Ishikawa (cell line): ENCODE measurements around the gene CDH23.

Source experiments
- CEBPB ChIP-seq: IDR thresholded peaks from 2 replicates; pipeline ENCODE4 v1.6.1; 2012
- CREB1 ChIP-seq: IDR thresholded peaks from 2 replicates; pipeline ENCODE4 v1.6.1; 2012; ENCODE audit warnings: low read depth
- EGR1 ChIP-seq: IDR thresholded peaks from 2 replicates; pipeline ENCODE4 v1.6.1; 2012
- EP300 ChIP-seq: IDR thresholded peaks from 2 replicates; pipeline ENCODE4 v1.6.1; 2012; ENCODE audit warnings: borderline replicate concordance
- FOXM1 ChIP-seq: IDR thresholded peaks from 2 replicates; pipeline ENCODE4 v1.6.1; 2012; ENCODE audit warnings: low read depth, borderline replicate concordance
- NFIC ChIP-seq: IDR thresholded peaks from 2 replicates; pipeline ENCODE4 v1.6.1; 2012
- RAD21 ChIP-seq: IDR thresholded peaks from 2 replicates; pipeline ENCODE4 v1.6.1; 2012; ENCODE audit warnings: low read depth
- TAF1 ChIP-seq: IDR thresholded peaks from 2 replicates; pipeline ENCODE4 v1.6.1; 2012; ENCODE audit warnings: low read depth, mild to moderate bottlenecking
- TCF12 ChIP-seq: IDR thresholded peaks from 2 replicates; pipeline ENCODE4 v1.6.1; 2012; ENCODE audit warnings: low read depth
- TEAD4 ChIP-seq: IDR thresholded peaks from 2 replicates; pipeline ENCODE4 v1.6.1; 2012
- YY1 ChIP-seq: IDR thresholded peaks from 2 replicates; pipeline ENCODE4 v1.6.1; 2012; ENCODE audit warnings: low read depth
- ZBTB7A ChIP-seq: IDR thresholded peaks from 2 replicates; pipeline ENCODE4 v1.6.1; 2012; ENCODE audit warnings: low read depth
- TF ChIP-seq, protein P1 (sequence below): IDR thresholded peaks from 2 replicates; pipeline ENCODE4 v1.6.1; 2012
- TF ChIP-seq, protein P2 (sequence below): IDR thresholded peaks from 2 replicates; pipeline ENCODE4 v1.6.1; 2012
- TF ChIP-seq, protein P3 (sequence below): IDR thresholded peaks from 2 replicates; pipeline ENCODE4 v1.6.1; 2012; ENCODE audit warnings: low read depth, mild to moderate bottlenecking

Gene CDH23

DNA sequence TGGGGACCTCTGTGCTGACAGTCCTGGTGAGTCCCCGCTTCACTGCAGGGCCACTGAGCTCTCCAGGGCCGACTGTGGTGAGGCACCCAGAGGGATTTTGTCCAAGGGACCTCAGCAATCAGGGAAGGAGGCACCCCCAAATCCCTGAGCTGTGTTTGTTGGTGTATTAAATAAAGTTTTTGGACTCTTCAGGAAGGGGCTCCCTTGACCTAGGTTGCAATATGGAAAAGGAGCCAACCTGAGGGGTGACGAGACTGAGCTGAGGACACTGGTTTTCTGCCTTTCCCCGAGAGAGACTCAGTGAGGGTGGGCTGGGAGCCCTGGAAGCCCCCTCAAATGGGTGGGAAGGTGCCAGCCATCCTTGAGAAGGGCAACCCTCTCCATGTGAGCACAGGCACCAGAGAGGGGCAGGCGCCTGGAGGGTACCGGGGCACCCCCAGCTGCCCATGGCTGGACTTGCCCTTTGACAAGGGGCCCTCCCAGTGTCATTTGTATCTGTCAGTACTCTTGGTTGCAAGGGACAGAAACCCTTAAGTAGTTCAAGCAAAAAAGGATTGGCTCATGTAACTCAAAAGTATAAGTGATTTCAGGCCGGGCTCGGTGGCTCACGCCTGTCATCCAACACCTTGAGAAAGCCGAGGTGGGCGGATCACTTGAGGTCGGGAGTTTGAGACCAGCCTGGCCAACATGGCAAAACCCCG lies 250.0 kb downstream of the CDH23 start:
- TF ChIP-seq, protein P1, sequence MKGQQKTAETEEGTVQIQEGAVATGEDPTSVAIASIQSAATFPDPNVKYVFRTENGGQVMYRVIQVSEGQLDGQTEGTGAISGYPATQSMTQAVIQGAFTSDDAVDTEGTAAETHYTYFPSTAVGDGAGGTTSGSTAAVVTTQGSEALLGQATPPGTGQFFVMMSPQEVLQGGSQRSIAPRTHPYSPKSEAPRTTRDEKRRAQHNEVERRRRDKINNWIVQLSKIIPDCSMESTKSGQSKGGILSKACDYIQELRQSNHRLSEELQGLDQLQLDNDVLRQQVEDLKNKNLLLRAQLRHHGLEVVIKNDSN = no peak
- TF ChIP-seq, protein P2, sequence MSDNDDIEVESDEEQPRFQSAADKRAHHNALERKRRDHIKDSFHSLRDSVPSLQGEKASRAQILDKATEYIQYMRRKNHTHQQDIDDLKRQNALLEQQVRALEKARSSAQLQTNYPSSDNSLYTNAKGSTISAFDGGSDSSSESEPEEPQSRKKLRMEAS = no peak
- TF ChIP-seq CEBPB (no peak), TEAD4 (no peak), CREB1 (no peak), TAF1 (no peak), FOXM1 (no peak), ZBTB7A (no peak), EP300 (no peak), NFIC (no peak), TCF12 (no peak), YY1 (no peak), RAD21 (no peak)
- TF ChIP-seq, protein P3, sequence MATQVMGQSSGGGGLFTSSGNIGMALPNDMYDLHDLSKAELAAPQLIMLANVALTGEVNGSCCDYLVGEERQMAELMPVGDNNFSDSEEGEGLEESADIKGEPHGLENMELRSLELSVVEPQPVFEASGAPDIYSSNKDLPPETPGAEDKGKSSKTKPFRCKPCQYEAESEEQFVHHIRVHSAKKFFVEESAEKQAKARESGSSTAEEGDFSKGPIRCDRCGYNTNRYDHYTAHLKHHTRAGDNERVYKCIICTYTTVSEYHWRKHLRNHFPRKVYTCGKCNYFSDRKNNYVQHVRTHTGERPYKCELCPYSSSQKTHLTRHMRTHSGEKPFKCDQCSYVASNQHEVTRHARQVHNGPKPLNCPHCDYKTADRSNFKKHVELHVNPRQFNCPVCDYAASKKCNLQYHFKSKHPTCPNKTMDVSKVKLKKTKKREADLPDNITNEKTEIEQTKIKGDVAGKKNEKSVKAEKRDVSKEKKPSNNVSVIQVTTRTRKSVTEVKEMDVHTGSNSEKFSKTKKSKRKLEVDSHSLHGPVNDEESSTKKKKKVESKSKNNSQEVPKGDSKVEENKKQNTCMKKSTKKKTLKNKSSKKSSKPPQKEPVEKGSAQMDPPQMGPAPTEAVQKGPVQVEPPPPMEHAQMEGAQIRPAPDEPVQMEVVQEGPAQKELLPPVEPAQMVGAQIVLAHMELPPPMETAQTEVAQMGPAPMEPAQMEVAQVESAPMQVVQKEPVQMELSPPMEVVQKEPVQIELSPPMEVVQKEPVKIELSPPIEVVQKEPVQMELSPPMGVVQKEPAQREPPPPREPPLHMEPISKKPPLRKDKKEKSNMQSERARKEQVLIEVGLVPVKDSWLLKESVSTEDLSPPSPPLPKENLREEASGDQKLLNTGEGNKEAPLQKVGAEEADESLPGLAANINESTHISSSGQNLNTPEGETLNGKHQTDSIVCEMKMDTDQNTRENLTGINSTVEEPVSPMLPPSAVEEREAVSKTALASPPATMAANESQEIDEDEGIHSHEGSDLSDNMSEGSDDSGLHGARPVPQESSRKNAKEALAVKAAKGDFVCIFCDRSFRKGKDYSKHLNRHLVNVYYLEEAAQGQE = no peak

DNA sequence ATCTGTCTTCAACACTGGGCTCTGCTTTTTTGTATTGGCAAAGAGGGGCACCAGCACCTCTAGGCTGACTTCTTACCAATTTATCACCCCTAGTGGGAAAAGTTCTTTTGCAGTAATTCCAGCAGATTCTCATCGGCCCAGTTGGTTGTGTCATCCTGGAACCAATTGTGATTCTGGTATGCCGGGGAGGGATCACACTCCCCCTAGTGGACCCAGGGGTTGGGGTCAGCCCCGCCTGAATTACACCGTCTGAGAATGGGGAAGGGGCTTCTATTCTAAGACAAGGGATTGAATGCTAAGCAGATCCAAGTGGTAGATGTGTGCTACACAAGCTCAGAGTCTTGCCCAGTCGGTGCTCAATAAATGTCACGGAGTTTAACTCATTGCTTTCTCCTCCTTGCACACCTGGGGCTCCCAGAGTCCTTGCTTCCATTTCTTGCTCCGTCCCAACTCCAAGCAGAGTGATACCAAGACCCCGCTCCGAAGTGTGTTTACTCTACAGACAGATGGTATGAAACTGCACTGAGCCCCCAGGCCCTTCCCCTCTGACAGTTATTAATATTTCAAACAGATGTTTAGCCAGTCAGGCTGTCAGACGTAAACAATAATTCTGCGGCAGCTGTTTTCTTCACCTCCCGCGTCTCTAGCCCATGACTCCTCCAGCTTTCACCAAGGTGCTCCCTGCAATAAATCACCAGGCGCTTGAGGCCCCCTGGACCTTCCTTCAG lies 251.0 kb downstream of the CDH23 start:
- 0 out of 2 replicates have a peak, but pooled peaks have one; percentile 6 for TF ChIP-seq RAD21
- TF ChIP-seq CREB1 = no peak

DNA sequence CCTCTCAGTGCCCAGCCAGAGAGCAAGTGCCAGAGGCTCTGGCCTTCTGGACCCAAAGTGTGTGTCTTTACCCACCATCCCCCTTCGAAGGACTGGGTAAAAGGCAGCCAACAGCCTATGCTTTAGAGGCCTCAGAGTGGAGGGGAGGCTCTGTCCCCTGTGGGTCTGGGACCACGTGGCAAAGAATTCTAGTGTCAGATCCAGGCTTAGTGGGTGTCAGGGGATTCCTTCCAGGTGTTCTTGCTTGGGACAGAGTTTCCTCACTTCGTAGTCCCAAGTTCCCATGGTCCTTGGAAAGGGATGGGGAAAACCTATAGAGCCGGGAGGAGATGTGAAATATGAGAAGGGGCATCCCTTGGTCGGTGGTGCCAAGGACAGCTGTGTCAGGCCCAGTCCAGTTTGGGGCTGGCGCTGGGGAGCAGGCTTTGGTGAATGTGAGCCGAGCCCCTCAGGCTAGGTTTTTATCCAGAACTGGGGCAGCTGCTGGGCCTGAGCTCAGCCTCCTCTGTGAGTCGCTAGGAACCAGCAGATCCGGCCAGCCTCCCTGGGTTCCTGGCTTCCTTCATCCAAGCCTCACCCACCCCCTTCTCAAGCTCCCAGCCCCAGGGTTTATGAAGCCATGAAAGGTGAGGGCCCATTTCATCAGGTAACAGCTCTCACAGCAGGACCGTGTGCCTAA lies 251.7 kb downstream of the CDH23 start:
- no peak for TF ChIP-seq FOXM1
- no peak for TF ChIP-seq NFIC
- no peak for TF ChIP-seq ZBTB7A
- TF ChIP-seq CEBPB = no peak
- TF ChIP-seq YY1 = no peak
- no peak for TF ChIP-seq TCF12

DNA sequence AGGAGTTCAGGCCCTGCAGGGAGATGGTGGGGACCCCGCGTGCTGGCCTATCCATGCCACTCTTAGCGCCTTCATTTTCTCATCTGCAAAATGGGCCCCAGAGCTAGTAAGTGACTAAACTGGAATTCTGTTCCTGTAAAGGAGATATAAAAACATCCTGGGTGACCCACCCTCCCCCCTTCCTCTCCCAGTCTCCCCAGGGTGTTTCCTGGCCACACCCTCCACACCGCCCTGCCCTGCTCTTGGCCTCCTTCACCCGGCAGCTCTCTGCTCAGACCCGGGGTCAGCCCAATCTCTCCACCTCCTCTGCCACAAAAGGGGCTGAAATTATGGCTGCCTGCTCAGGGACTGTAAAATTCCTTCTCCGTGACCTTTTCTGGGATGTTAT lies 252.2 kb downstream of the CDH23 start:
- TF ChIP-seq, protein P1 = no peak

DNA sequence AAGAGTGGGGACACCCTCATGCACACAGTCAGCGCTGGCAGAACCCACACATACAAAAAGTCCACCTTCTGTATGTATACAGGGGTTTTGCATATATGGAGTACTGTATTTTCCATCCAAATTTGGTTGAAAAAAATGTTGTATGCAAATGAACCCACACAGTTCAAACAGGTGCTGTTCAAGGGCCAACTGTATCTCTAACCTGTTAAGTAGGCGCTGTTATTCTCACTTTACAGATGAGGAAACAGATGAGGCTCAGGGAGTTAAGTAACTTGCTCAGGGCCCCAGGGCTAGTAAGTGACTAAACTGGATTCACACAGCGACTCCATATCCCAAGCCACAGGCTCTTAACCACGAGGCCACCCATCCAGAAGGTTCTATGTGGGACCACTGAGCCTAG lies 252.9 kb downstream of the CDH23 start:
- TF ChIP-seq NFIC (no peak), CREB1 (no peak), TAF1 (no peak), YY1 (no peak), ZBTB7A (no peak), RAD21 (no peak), TCF12 (no peak), EGR1 (no peak), CEBPB (no peak), EP300 (no peak), FOXM1 (no peak), TEAD4 (no peak)
- TF ChIP-seq, protein P3 = no peak
- TF ChIP-seq, protein P1 = no peak
- TF ChIP-seq, protein P2 = no peak
